Fibroblast of lung (primary cell): Measurements from ENCODE around the gene TGM4. TPM values are rescaled to one million over a fixed set of nuclear protein-coding genes. Genes with fewer than 3 reads are reported as not detected.

ENCODE experiments used
- DNase-seq, 2 donors: peaks; one replicate each; pipeline versions ENCODE4 v3.0.0 to v3.0.0-alpha.2; 2010; ENCODE audit warnings: low read depth in 2 of 2
- H2AFZ ChIP-seq: 2 replicates; pipeline ENCODE4 v1.5.1; 2012; ENCODE audit warnings: low read length, control low read depth, inconsistent platforms
- H3K27ac ChIP-seq: 2 replicates; pipeline ENCODE4 v1.5.1; 2011; ENCODE audit warnings: low read length, control low read depth; ENCODE audit not compliant: insufficient read depth
- H3K27me3 ChIP-seq: 2 replicates; pipeline ENCODE4 v1.5.1; 2011; ENCODE audit warnings: mild to moderate bottlenecking, low read length; ENCODE audit not compliant: control insufficient read depth, insufficient read depth
- H3K36me3 ChIP-seq: 2 replicates; pipeline ENCODE4 v1.5.1; 2011; ENCODE audit warnings: low read length; ENCODE audit not compliant: control insufficient read depth, insufficient read depth
- H3K4me1 ChIP-seq: 2 replicates; pipeline ENCODE4 v1.5.1; 2011; ENCODE audit warnings: low read length; ENCODE audit not compliant: control insufficient read depth, insufficient read depth; ENCODE audit errors: extremely low read depth
- H3K4me2 ChIP-seq: 2 replicates; pipeline ENCODE4 v1.5.1; 2011; ENCODE audit warnings: low read length, control low read depth; ENCODE audit not compliant: insufficient read depth; ENCODE audit errors: extremely low read depth
- H3K4me3 ChIP-seq, 4 experiments: fragments of 200-600 bp in 1 of 4; sonication (generic) in 1 of 4; replicated peaks in 1 of 4; 2 replicates each; pipeline ENCODE4 v1.5.1; 2011 to 2016; ENCODE audit warnings: low read length in 4 of 4, low read depth in 3 of 4, mild to moderate bottlenecking in 3 of 4, control low read depth in 2 of 4, inconsistent platforms in 1 of 4, mixed read lengths in 1 of 4; ENCODE audit not compliant: insufficient read depth in 1 of 4; ENCODE audit errors: control extremely low read depth in 1 of 4
- H3K79me2 ChIP-seq: 2 replicates; pipeline ENCODE4 v1.5.1; 2012; ENCODE audit warnings: mild to moderate bottlenecking, low read length, inconsistent platforms; ENCODE audit not compliant: control insufficient read depth, insufficient read depth
- H3K9ac ChIP-seq: 2 replicates; pipeline ENCODE4 v1.5.1; 2011; ENCODE audit warnings: mild to moderate bottlenecking, low read length, control low read depth; ENCODE audit not compliant: insufficient read depth
- H3K9me3 ChIP-seq: 2 replicates; pipeline ENCODE4 v1.5.1; 2012; ENCODE audit warnings: low read depth, low read length; ENCODE audit not compliant: control insufficient read depth, insufficient read depth
- H4K20me1 ChIP-seq: 2 replicates; pipeline ENCODE4 v1.5.1; 2011; ENCODE audit warnings: low read length; ENCODE audit not compliant: control insufficient read depth, insufficient read depth; ENCODE audit errors: extremely low read depth
- CTCF ChIP-seq, 2 donors: IDR thresholded peaks in 1 of 2; conservative IDR thresholded peaks in 1 of 2; 1 replicate in 1 of 2; 2 replicates in 1 of 2; pipeline ENCODE4 v1.5.1; 2011 to 2012; ENCODE audit warnings: low read length in 2 of 2, control low read depth in 1 of 2, inconsistent platforms in 1 of 2, low read depth in 1 of 2, mild to moderate bottlenecking in 1 of 2
- EZH2 ChIP-seq: IDR thresholded peaks from 2 replicates; pipeline ENCODE4 v1.5.1; 2012; ENCODE audit warnings: low read length, control low read depth, mild to moderate bottlenecking; ENCODE audit errors: missing control alignments
- polyA plus RNA-seq, 2 donors: library from polyadenylated mRNA; depleted of rRNA in 1 of 2; stranded (reverse) in 1 of 2; unstranded in 1 of 2; fragments of >200 nt; gene quantifications; 2 replicates each; pipeline ENCODE4 v1.2.1, GENCODE V29; 2011 to 2012; ENCODE audit warnings: missing spikeins in 1 of 2
- total RNA-seq: library from RNA; depleted of rRNA; stranded (reverse); fragments of >200 nt; gene quantifications from 2 replicates; pipeline ENCODE4 v1.2.1, GENCODE V29; 2014

The TGM4 gene
- total and polyA plus RNA-seq, 2 donors (not counting 1 experiment from before 2014, with no cell fraction given) = not detected

DNA sequence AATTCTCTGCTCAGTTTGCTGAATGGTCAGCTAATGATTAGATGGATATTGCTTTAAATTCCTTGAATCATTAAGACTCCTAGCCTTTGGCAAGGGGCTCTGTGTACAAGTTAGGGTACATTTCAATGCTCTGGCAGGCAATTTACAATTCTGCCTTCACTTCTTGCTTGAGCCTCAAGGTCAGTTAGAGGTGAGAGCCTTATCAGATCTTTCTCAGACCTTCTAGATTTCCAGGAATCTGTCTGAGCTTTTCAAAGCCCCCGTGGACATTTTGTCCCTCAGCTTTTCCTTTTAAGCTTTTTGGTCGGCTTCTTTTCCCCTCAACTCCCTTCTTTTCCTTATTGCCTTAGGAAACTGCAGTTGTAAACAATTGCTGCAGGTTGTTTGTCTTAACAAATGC lies 34.7 kb downstream of the TGM4 start:
- Histone ChIP-seq H3K4me2 (no peak overlapping the region), H3K9me3 (no peaks in the 10 kb centered on the region), H3K27me3 (peaks cover 3% of the 10 kb centered on the region), H3K27ac (no peak overlapping the region), H3K4me1 (no peaks in the 10 kb centered on the region), H4K20me1 (no peaks in the 10 kb centered on the region), H2AFZ (no peak overlapping the region), H3K4me3 (no peak overlapping the region), H3K9ac (no peak overlapping the region), H3K36me3 (no peaks in the 10 kb centered on the region), H3K79me2 (no peaks in the 10 kb centered on the region)
- TF ChIP-seq CTCF (conservative IDR thresholded peaks at IDR 0.05 in 1 of 2, IDR thresholded peaks at IDR 0.05 in 1 of 2; ENCODE audit: low read depth in 1 of 2, low read length in 2 of 2) (no peak), EZH2 (no peak)
- no peak for DNase-seq

GRCh38 chr3:44910693-44911092 lies 36.3 kb downstream of the TGM4 start:
- Histone ChIP-seq H3K9ac (no peak overlapping the region), H3K36me3 (no peaks in the 10 kb centered on the region), H4K20me1 (no peaks in the 10 kb centered on the region), H3K79me2 (no peaks in the 10 kb centered on the region), H2AFZ (no peak overlapping the region), H3K4me1 (no peaks in the 10 kb centered on the region), H3K27ac (no peak overlapping the region), H3K4me3 (no peak overlapping the region), H3K27me3 (peaks cover 3% of the 10 kb centered on the region), H3K4me2 (no peak overlapping the region), H3K9me3 (no peaks in the 10 kb centered on the region)
- DNase-seq = no peak
- TF ChIP-seq EZH2 (no peak), CTCF (conservative IDR thresholded peaks at IDR 0.05 in 1 of 2, IDR thresholded peaks at IDR 0.05 in 1 of 2; ENCODE audit: low read depth in 1 of 2, low read length in 2 of 2) (no peak)

DNA sequence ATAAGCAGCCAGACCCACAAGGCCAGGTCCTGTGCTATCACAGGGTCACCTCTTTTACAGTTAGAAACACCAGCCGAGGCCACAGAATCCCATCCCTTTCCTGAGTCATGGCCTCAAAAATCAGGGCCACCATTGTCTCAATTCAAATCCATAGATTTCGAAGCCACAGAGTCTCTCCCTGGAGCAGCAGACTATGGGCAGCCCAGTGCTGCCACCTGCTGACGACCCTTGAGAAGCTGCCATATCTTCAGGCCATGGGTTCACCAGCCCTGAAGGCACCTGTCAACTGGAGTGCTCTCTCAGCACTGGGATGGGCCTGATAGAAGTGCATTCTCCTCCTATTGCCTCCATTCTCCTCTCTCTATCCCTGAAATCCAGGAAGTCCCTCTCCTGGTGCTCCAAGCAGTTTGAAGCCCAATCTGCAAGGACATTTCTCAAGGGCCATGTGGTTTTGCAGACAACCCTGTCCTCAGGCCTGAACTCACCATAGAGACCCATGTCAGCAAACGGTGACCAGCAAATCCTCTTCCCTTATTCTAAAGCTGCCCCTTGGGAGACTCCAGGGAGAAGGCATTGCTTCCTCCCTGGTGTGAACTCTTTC lies 39.6 kb downstream of the TGM4 start:
- peak; percentile 49 to 74 for DNase-seq
- H3K9ac ChIP-seq = no peak overlapping the region
- H3K79me2 ChIP-seq = no peaks in the 10 kb centered on the region
- H4K20me1 ChIP-seq = no peaks in the 10 kb centered on the region
- TF ChIP-seq EZH2 = no peak
- peak; percentile 72 to 88 for TF ChIP-seq CTCF (conservative IDR thresholded peaks at IDR 0.05 in 1 of 2, IDR thresholded peaks at IDR 0.05 in 1 of 2; ENCODE audit: low read depth in 1 of 2, low read length in 2 of 2)
- no peak overlapping the region for H3K27ac ChIP-seq
- H3K27me3 ChIP-seq = peaks cover 3% of the 10 kb centered on the region
- peaks cover 2% of the 10 kb centered on the region for H3K36me3 ChIP-seq
- H3K4me2 ChIP-seq = no peak overlapping the region
- no peaks in the 10 kb centered on the region for H3K9me3 ChIP-seq
- H2AFZ ChIP-seq = no peak overlapping the region
- no peak overlapping the region for H3K4me3 ChIP-seq
- no peaks in the 10 kb centered on the region for H3K4me1 ChIP-seq
